Measurements from ENCODE around the gene MYH14. TPM values are rescaled to one million over a fixed set of nuclear protein-coding genes. Genes with fewer than 3 reads are reported as not detected.

The MYH14 gene
- total and polyA plus RNA-seq, 10 of the 15 experiments (the other 5 are each of a cell fraction or from before 2014, with no cell fraction given) = 0.06 to 0.69 (median 0.15) TPM; not detected in 4

- TF ChIP-seq ASH2L (IDR thresholded peaks at IDR 0.05; ENCODE audit: borderline replicate concordance, low read depth) (no peak), JUND (IDR thresholded peaks at IDR 0.05; ENCODE audit: low read depth, low read length) (no peak)
Measured at GRCh38 chr19:50310759-50311465, 107.5 kb downstream of the MYH14 start (continued).

DNA sequence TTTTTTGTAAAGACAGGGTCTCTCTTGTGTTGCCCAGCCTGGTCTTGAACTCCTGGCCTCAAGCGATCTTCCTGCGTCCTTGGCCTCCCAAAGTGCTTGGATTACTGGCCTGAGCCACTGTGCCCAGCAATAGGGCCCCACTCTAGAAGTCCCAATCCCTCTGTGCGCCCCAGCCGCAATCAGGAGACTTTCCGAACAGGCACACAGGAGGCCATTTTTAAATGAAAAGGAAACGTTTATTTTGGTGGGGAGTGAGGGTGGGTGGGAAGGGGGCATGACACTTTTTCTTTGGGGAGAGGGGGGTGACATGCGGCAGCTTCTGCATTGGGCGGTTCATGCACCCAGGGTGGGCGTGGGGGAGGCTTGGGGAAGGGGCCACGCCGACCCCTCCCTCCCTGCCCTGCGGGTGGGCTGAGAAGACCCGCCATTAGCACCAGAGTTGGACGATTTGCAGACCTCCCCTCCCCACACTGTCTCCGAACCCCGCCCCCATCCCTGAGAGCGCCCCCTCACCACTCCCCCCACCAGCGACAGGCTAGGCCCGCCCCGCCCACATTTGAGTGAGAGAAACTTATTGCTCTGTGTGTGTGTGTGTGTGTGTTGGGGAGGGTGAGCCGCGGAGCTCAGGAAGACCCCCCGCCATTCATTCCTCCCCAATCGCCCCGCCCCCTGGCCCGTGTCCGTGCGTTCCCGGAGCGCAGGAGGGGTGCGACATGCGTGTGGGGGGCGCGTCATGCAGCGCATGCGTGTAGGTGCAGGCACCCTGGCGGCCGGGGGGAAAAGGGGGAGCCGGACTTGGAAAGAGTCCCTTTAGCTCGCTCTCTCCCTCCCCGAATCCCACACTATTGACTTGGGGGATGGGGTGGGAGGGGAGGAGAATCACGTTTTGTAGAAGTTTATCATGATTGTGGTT is 108.6 kb downstream of the MYH14 start:
- no peaks in the 10 kb centered on the region for H4K20me1 ChIP-seq (ENCODE audit: control insufficient read depth, insufficient read depth)
- ChIA-PET SMC1A (ENCODE audit: uncharacterized antibody, unreplicated experiment) (no interaction called here), RAD21 (ENCODE audit: unreplicated experiment) (no interaction called here), CTCF (interaction anchor here (0.9 kb wide), 1 partner anchor 176 kb away, joined by 3 read pairs; no protein-coding TSS in a partner anchor), POLR2A (no interaction called here)
- intact Hi-C loops (cut with micrococcal nuclease; ENCODE audit: unreplicated experiment) = no loop called here
- BruUV-seq (replicated peaks) = no TSS peak
- no peak overlapping the region for H2AFZ ChIP-seq (ENCODE audit: control insufficient read depth, low read depth, low read length)
- in situ Hi-C loops (cut with MboI) = no loop called here
- H3K4me2 ChIP-seq (ENCODE audit: control insufficient read depth, insufficient read depth) = no peak overlapping the region
- H3K36me3 ChIP-seq (ENCODE audit: control insufficient read depth in 2 of 2, insufficient read depth in 2 of 2, low read length in 1 of 2) = no peaks in the 10 kb centered on the region
- H3K9me3 ChIP-seq (replicated peaks; ENCODE audit: control insufficient read depth, insufficient read depth, low read length) = no peaks in the 10 kb centered on the region
- ATAC-seq = no peak
- H3K27me3 ChIP-seq (replicated peaks in 1 of 2; ENCODE audit: control insufficient read depth in 2 of 2, insufficient read depth in 2 of 2, low read length in 1 of 2) = peaks cover 11 to 12% of the 10 kb centered on the region in 2 experiments
- H3K4me1 ChIP-seq (ENCODE audit: control insufficient read depth, insufficient read depth, low read length) = peaks cover 4% of the 10 kb centered on the region; the same call in 1 of the 2 replicates
- no peak for FAIRE-seq
- H3K27ac ChIP-seq (ENCODE audit: control insufficient read depth, insufficient read depth) = no peak overlapping the region
- H3K9ac ChIP-seq (ENCODE audit: control insufficient read depth, insufficient read depth, low read length) = no peak overlapping the region
- DNase-seq (ENCODE audit: low read depth, low spot score) = no peak
- H3K4me3 ChIP-seq = no peak overlapping the region
- no peaks in the 10 kb centered on the region for H3K79me2 ChIP-seq (ENCODE audit: control insufficient read depth, insufficient read depth, low read length)
- WGBS (ENCODE audit: insufficient coverage, insufficient replicate concordance, low lambda C conversion rate, missing lambda C conversion rate) = 11% methylated on average over 21 of the region's 42 CpGs
- TF ChIP-seq, protein P1, sequence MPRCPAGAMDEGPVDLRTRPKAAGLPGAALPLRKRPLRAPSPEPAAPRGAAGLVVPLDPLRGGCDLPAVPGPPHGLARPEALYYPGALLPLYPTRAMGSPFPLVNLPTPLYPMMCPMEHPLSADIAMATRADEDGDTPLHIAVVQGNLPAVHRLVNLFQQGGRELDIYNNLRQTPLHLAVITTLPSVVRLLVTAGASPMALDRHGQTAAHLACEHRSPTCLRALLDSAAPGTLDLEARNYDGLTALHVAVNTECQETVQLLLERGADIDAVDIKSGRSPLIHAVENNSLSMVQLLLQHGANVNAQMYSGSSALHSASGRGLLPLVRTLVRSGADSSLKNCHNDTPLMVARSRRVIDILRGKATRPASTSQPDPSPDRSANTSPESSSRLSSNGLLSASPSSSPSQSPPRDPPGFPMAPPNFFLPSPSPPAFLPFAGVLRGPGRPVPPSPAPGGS (IDR thresholded peaks at IDR 0.05; ENCODE audit: borderline replicate concordance, insufficient read depth, low read depth, low read length, poor library complexity, severe bottlenecking) = no peak
- TF ChIP-seq RB1 (IDR thresholded peaks at IDR 0.05; ENCODE audit: borderline replicate concordance) (no peak), HCFC1 (IDR thresholded peaks at IDR 0.05; ENCODE audit: low read length) (no peak), SRF (IDR thresholded peaks at IDR 0.05; ENCODE audit: low read depth in 2 of 2, low read length in 2 of 2) (no peak), PAX5 (IDR thresholded peaks at IDR 0.05; ENCODE audit: borderline replicate concordance, low read depth, low read length) (no peak), ZNF207 (IDR thresholded peaks at IDR 0.05; ENCODE audit: borderline replicate concordance) (no peak), NRF1 (conservative IDR thresholded peaks at IDR 0.05; ENCODE audit: low read depth, low read length) (no peak), CHD4 (IDR thresholded peaks at IDR 0.05) (no peak), TCF7 (IDR thresholded peaks at IDR 0.05; ENCODE audit: borderline replicate concordance) (no peak), HDAC6 (IDR thresholded peaks at IDR 0.05; ENCODE audit: unreplicated experiment) (no peak), MEF2A (IDR thresholded peaks at IDR 0.05; ENCODE audit: insufficient read depth, low read depth, low read length) (no peak)
- TF ChIP-seq, protein P2, sequence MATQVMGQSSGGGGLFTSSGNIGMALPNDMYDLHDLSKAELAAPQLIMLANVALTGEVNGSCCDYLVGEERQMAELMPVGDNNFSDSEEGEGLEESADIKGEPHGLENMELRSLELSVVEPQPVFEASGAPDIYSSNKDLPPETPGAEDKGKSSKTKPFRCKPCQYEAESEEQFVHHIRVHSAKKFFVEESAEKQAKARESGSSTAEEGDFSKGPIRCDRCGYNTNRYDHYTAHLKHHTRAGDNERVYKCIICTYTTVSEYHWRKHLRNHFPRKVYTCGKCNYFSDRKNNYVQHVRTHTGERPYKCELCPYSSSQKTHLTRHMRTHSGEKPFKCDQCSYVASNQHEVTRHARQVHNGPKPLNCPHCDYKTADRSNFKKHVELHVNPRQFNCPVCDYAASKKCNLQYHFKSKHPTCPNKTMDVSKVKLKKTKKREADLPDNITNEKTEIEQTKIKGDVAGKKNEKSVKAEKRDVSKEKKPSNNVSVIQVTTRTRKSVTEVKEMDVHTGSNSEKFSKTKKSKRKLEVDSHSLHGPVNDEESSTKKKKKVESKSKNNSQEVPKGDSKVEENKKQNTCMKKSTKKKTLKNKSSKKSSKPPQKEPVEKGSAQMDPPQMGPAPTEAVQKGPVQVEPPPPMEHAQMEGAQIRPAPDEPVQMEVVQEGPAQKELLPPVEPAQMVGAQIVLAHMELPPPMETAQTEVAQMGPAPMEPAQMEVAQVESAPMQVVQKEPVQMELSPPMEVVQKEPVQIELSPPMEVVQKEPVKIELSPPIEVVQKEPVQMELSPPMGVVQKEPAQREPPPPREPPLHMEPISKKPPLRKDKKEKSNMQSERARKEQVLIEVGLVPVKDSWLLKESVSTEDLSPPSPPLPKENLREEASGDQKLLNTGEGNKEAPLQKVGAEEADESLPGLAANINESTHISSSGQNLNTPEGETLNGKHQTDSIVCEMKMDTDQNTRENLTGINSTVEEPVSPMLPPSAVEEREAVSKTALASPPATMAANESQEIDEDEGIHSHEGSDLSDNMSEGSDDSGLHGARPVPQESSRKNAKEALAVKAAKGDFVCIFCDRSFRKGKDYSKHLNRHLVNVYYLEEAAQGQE (IDR thresholded peaks at IDR 0.05; ENCODE audit: low read depth, low read length) = no peak
- TF ChIP-seq, protein P3, sequence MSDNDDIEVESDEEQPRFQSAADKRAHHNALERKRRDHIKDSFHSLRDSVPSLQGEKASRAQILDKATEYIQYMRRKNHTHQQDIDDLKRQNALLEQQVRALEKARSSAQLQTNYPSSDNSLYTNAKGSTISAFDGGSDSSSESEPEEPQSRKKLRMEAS (IDR thresholded peaks at IDR 0.05; ENCODE audit: low read depth, low read length) = no peak

Measured in GM12878 (cell line).